Measurements from ENCODE around the gene MAEL.

DNA sequence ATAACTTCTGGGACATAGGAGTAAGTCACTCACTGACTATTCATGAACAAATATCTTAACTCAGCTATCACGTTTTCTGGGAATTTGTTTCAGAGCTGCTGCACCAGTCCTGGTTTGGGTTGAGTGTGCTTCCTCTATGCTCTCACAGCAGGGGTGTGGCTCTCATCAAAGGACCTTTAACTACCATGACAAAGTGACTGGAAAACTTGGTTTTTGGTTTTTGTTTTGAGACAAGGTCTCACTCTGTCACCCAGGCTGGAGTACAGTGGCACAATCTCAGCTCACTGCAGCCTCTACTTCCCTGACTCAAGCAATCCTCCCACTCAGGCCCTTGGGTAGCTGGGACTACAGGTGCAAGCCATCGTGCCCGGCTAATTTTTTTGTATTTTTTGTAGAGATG lies 17.8 kb upstream of the MAEL start:
- TF ChIP-seq YY1 (IDR thresholded peaks at IDR 0.05; ENCODE audit: low read depth) (no peak), RAD21 (IDR thresholded peaks at IDR 0.05; ENCODE audit: low read length) (no peak)

All from SK-N-SH (cell line).